Keratinocyte (primary cell): ENCODE measurements around the gene COMMD9. TPM values are rescaled to one million over a fixed set of nuclear protein-coding genes. Genes with fewer than 3 reads are reported as not detected.
A peak's percentile ranks its signal among the peaks of the same experiment; 100 is the strongest.

Experiments
- DNase-seq: peaks from one replicate; pipeline ENCODE4 v3.0.0-alpha.2; 2011; ENCODE audit warnings: low read depth, missing footprints, low spot score
- FAIRE-seq: peaks from 2 replicates; lab custom pipeline; 2011; peaks lifted over from hg19 to GRCh38; lab: Jason Lieb, UNC
- H2AFZ ChIP-seq: 2 replicates; pipeline ENCODE4 v1.6.0; 2012; ENCODE audit warnings: low read length, control low read depth, inconsistent platforms; ENCODE audit not compliant: control insufficient read depth
- H3K27ac ChIP-seq: 2 replicates; pipeline ENCODE4 v1.5.1; 2011; ENCODE audit warnings: low read length; ENCODE audit not compliant: control insufficient read depth, insufficient read depth
- H3K27me3 ChIP-seq: 3 replicates; pipeline ENCODE4 v1.6.0; 2011; ENCODE audit warnings: low read length; ENCODE audit not compliant: control insufficient read depth, insufficient read depth; ENCODE audit errors: extremely low read depth
- H3K36me3 ChIP-seq, 2 experiments: 2 replicates in 1 of 2; 3 replicates in 1 of 2; pipeline ENCODE4 v1.5.1; 2011; ENCODE audit warnings: low read length in 2 of 2, mild to moderate bottlenecking in 1 of 2; ENCODE audit not compliant: control insufficient read depth in 2 of 2, insufficient read depth in 2 of 2; ENCODE audit errors: extremely low read depth in 1 of 2
- H3K4me1 ChIP-seq: 3 replicates; pipeline ENCODE4 v1.5.1; 2011; ENCODE audit warnings: low read length; ENCODE audit not compliant: control insufficient read depth, insufficient read depth; ENCODE audit errors: extremely low read depth
- H3K4me2 ChIP-seq: 3 replicates; pipeline ENCODE4 v1.6.0; 2011; ENCODE audit warnings: low read depth, low read length; ENCODE audit not compliant: control insufficient read depth, insufficient read depth; ENCODE audit errors: extremely low read depth
- H3K4me3 ChIP-seq, 3 experiments: fragments of 200-600 bp in 1 of 3; sonication (generic) in 1 of 3; 2 replicates in 2 of 3; 3 replicates in 1 of 3; pipeline ENCODE4 v1.5.1; 2011 to 2016; ENCODE audit warnings: low read length in 3 of 3, mild to moderate bottlenecking in 3 of 3, control low read depth in 2 of 3, inconsistent platforms in 1 of 3, low read depth in 1 of 3, mixed read lengths in 1 of 3, mixed run types in 1 of 3, moderate library complexity in 1 of 3; ENCODE audit not compliant: control insufficient read depth in 2 of 3, insufficient read depth in 2 of 3; ENCODE audit errors: extremely low read depth in 1 of 3
- H3K79me2 ChIP-seq: 2 replicates; pipeline ENCODE4 v1.6.0; 2012; ENCODE audit warnings: low read length; ENCODE audit not compliant: control insufficient read depth, insufficient read depth
- H3K9ac ChIP-seq: 3 replicates; pipeline ENCODE4 v1.6.0; 2011; ENCODE audit warnings: low read length; ENCODE audit not compliant: control insufficient read depth, insufficient read depth; ENCODE audit errors: extremely low read depth
- H3K9me1 ChIP-seq: 3 replicates; pipeline ENCODE4 v1.6.0; 2011; ENCODE audit warnings: low read length; ENCODE audit not compliant: control insufficient read depth, insufficient read depth; ENCODE audit errors: extremely low read depth
- H3K9me3 ChIP-seq: 2 replicates; pipeline ENCODE4 v1.5.1; 2012; ENCODE audit warnings: low read depth, low read length; ENCODE audit not compliant: control insufficient read depth
- H4K20me1 ChIP-seq: 3 replicates; pipeline ENCODE4 v1.6.0; 2011; ENCODE audit warnings: low read length; ENCODE audit not compliant: control insufficient read depth, insufficient read depth; ENCODE audit errors: extremely low read depth
- EZH2 ChIP-seq: IDR thresholded peaks from one replicate; pipeline ENCODE4 v1.6.1; 2012; ENCODE audit warnings: inconsistent platforms, mild to moderate bottlenecking, low read length, moderate library complexity
- dilution Hi-C: fragments of 300-500 bp; cut with MboI; formaldehyde crosslinking; loops from one replicate; pipeline ENCODE4 v1.7.0; 2020; ENCODE audit warnings: low sequenced_read_pairs; ENCODE audit not compliant: extremely low pct_ligation_motif_present
- polyA plus RNA-seq, 5 experiments: library from polyadenylated mRNA; depleted of rRNA in 3 of 5; stranded (reverse) in 3 of 5; stranded (forward) in 1 of 5; unstranded in 1 of 5; fragments of >200 nt; gene quantifications; 1 replicate in 1 of 5; 2 replicates in 3 of 5; 3 replicates in 1 of 5; pipeline versions ENCODE4 v1.2.1 to v1.2.3, GENCODE V29; 2011 to 2012; ENCODE audit warnings: missing spikeins in 2 of 5, low read depth in 1 of 5, low replicate concordance in 1 of 5
- TF ChIP-seq, protein P1 (sequence below), 3 experiments: IDR thresholded peaks in 1 of 3; conservative IDR thresholded peaks in 1 of 3; optimal IDR thresholded peaks in 1 of 3; 2 replicates in 2 of 3; 3 replicates in 1 of 3; pipeline versions ENCODE3 to v1.5.1; 2011; ENCODE audit warnings: low read length in 3 of 3, mild to moderate bottlenecking in 3 of 3, moderate library complexity in 2 of 3, control low read depth in 1 of 3, inconsistent platforms in 1 of 3; ENCODE audit not compliant: insufficient read depth in 2 of 3; ENCODE audit errors: extremely low read depth in 1 of 3

The COMMD9 gene
- polyA plus RNA-seq, 1 donor (not counting 4 experiments of a cell fraction or from before 2014, with no cell fraction given): 52.6 TPM

DNA sequence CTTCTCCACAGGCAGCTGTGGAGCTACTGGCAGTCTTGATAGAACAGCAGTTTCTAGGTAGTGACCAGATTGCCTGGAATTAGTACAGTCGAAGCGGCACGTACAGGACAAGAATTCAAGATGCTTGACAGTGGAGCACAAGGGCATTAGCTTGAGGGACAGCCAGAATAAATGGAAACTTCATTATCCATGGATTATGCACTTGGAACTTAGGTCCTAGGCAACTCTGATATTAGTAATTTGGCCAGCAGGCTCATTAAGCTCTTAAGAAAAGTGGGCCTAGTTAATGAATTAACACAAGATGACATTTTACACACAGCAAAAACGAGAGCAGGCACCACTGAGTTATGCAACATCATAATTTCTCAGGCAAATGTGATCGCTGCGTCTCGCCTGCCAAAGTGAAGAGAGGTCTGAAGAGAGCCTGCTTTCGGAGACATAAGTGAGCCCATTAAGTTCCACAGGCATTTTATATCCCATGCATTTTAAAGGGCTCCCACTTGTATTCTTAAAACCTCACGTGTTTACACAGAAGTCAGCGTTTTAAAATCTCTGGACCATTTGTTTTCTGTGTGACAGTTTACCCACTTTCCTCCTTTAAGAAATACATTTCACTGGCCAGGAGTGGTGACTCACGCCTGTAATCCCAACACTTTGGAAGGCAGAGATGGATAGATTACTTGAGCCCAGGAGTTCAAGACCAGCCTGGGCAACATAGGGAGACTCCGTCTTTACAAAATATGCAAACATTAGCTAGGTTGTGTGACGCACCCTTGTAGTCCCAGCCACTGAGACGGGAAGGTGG, 66.2 kb downstream of the COMMD9 start:
- Histone ChIP-seq H3K27me3 (no peaks in the 10 kb centered on the region), H3K27ac (no peak overlapping the region), H3K79me2 (no peaks in the 10 kb centered on the region), H4K20me1 (no peaks in the 10 kb centered on the region), H3K4me3 (no peak overlapping the region), H3K4me2 (peak overlapping the region; percentile 9), H3K9me3 (no peaks in the 10 kb centered on the region), H3K36me3 (peaks cover 0 to 3% of the 10 kb centered on the region in 2 experiments), H3K4me1 (peaks cover 3% of the 10 kb centered on the region), H3K9ac (no peak overlapping the region), H3K9me1 (no peaks in the 10 kb centered on the region), H2AFZ (no peak overlapping the region)
- FAIRE-seq (peak; percentile 81), DNase-seq (no peak)
- dilution Hi-C loops: no loop called here
- no peak for TF ChIP-seq EZH2
- TF ChIP-seq, protein P1, sequence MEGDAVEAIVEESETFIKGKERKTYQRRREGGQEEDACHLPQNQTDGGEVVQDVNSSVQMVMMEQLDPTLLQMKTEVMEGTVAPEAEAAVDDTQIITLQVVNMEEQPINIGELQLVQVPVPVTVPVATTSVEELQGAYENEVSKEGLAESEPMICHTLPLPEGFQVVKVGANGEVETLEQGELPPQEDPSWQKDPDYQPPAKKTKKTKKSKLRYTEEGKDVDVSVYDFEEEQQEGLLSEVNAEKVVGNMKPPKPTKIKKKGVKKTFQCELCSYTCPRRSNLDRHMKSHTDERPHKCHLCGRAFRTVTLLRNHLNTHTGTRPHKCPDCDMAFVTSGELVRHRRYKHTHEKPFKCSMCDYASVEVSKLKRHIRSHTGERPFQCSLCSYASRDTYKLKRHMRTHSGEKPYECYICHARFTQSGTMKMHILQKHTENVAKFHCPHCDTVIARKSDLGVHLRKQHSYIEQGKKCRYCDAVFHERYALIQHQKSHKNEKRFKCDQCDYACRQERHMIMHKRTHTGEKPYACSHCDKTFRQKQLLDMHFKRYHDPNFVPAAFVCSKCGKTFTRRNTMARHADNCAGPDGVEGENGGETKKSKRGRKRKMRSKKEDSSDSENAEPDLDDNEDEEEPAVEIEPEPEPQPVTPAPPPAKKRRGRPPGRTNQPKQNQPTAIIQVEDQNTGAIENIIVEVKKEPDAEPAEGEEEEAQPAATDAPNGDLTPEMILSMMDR (optimal IDR thresholded peaks at IDR 0.05 in 1 of 3, IDR thresholded peaks at IDR 0.05 in 1 of 3, conservative IDR thresholded peaks at IDR 0.05 in 1 of 3; ENCODE audit: extremely low read depth in 1 of 3, insufficient read depth in 2 of 3, low read length in 3 of 3): no peak

Other genes starting within 250 kb of the COMMD9 start
- gene PRR5L, start 6.9 kb upstream of the COMMD9 start, polyA plus RNA-seq: 14.0 to 20.1 TPM (median 15.7 TPM) in 3 replicates
- gene TRAF6, start 220.8 kb upstream of the COMMD9 start, polyA plus RNA-seq: 12.6 to 15.1 TPM (median 12.6 TPM) in 3 replicates